Activated CD8-positive, alpha-beta T cell treated with anti-CD3 and anti-CD28 coated beads for 36 hours (primary cell): Measurements from ENCODE around the gene LIPM. TPM values are rescaled to one million over a fixed set of nuclear protein-coding genes. Genes with fewer than 3 reads are reported as not detected.
A peak's percentile ranks its signal among the peaks of the same experiment; 100 is the strongest.

ENCODE experiments used
- ATAC-seq: fragments of 200-7000 bp; cut with Tn5 transposase; one replicate; pipeline ENCODE4 v1.10.0; 2021; ENCODE audit warnings: mild to moderate bottlenecking, moderate library complexity
- CTCF ChIA-PET: fragments of 350-600 bp; sonication (Branson Sonifier 250); formaldehyde crosslinking; loops from one replicate; lab custom pipeline; 2021; ENCODE audit warnings: antibody characterized with exemption; lab: Charles Lee
- POLR2A ChIA-PET: fragments of 350-600 bp; sonication (Branson Sonifier 250); formaldehyde crosslinking; loops from one replicate; lab custom pipeline; 2021; ENCODE audit warnings: antibody characterized with exemption; lab: Charles Lee
- DNase-seq: peaks from one replicate; pipeline ENCODE4 v3.0.0-alpha.2; 2020
- H3K27ac Mint-ChIP-seq: one replicate; pipeline ENCODE4 v1.8.0; 2021; ENCODE audit warnings: mild to moderate bottlenecking, mixed read lengths
- H3K27me3 Mint-ChIP-seq: one replicate; pipeline ENCODE4 v1.8.0; 2021; ENCODE audit warnings: mixed read lengths
- H3K36me3 Mint-ChIP-seq: one replicate; pipeline ENCODE4 v1.8.0; 2021; ENCODE audit warnings: low read depth, mixed read lengths
- H3K4me1 Mint-ChIP-seq: one replicate; pipeline ENCODE4 v1.8.0; 2021; ENCODE audit warnings: low read depth, mixed read lengths
- H3K4me3 Mint-ChIP-seq: one replicate; pipeline ENCODE4 v1.8.0; 2021; ENCODE audit warnings: mild to moderate bottlenecking, moderate library complexity, mixed read lengths
- H3K9me3 Mint-ChIP-seq: one replicate; pipeline ENCODE4 v1.8.0; 2021; ENCODE audit warnings: mixed read lengths
- intact Hi-C: fragments of 100-400 bp; cut with micrococcal nuclease; formaldehyde crosslinking; loops from one replicate; pipeline ENCODE4 v1.10.0; 2022
- total RNA-seq, 2 experiments: library from RNA; stranded (reverse); gene quantifications; one replicate each; pipeline ENCODE4 v1.2.3, GENCODE V29; 2021
- TF ChIP-seq, protein P1 (sequence below): fragments of 200-600 bp; IDR thresholded peaks from one replicate; pipeline ENCODE4 v1.8.0; 2022; ENCODE audit warnings: antibody characterized with exemption, mild to moderate bottlenecking

Gene LIPM, protein sequence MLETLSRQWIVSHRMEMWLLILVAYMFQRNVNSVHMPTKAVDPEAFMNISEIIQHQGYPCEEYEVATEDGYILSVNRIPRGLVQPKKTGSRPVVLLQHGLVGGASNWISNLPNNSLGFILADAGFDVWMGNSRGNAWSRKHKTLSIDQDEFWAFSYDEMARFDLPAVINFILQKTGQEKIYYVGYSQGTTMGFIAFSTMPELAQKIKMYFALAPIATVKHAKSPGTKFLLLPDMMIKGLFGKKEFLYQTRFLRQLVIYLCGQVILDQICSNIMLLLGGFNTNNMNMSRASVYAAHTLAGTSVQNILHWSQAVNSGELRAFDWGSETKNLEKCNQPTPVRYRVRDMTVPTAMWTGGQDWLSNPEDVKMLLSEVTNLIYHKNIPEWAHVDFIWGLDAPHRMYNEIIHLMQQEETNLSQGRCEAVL
- total RNA-seq, result not detected

- Mint-ChIP-seq H3K4me3 (no peak within 1 kb of the TSS), H3K27me3 (peaks cover 6% of the 10 kb centered on the region), H3K36me3 (no peaks in the 10 kb centered on the region), H3K27ac (no peak within 1 kb of the TSS), H3K4me1 (peaks cover 13% of the 10 kb centered on the region), H3K9me3 (no peaks in the 10 kb centered on the region)
- ChIA-PET CTCF (interaction anchor here (1.8 kb wide), 1 partner anchor 74 kb away, joined by 5 read pairs; no protein-coding TSS in a partner anchor), POLR2A (no interaction called here)
- TF ChIP-seq, protein P1, sequence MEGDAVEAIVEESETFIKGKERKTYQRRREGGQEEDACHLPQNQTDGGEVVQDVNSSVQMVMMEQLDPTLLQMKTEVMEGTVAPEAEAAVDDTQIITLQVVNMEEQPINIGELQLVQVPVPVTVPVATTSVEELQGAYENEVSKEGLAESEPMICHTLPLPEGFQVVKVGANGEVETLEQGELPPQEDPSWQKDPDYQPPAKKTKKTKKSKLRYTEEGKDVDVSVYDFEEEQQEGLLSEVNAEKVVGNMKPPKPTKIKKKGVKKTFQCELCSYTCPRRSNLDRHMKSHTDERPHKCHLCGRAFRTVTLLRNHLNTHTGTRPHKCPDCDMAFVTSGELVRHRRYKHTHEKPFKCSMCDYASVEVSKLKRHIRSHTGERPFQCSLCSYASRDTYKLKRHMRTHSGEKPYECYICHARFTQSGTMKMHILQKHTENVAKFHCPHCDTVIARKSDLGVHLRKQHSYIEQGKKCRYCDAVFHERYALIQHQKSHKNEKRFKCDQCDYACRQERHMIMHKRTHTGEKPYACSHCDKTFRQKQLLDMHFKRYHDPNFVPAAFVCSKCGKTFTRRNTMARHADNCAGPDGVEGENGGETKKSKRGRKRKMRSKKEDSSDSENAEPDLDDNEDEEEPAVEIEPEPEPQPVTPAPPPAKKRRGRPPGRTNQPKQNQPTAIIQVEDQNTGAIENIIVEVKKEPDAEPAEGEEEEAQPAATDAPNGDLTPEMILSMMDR, result no peak
- intact Hi-C loops, result loop anchor here (5.0 kb wide), 1 partner anchor 420 kb away; no protein-coding TSS in a partner anchor
- DNase-seq, result no peak
- no peak for ATAC-seq
These were observed at the start of gene LIPM for GRCh38 chr10:88802523-88803285. Gene LIPM (plus strand): TSS chr10:88802730. CDS start chr10:88802897, 167 bp downstream.

- intact Hi-C loops, result no loop called here
These were observed 48.2 kb upstream of the LIPM start for GRCh38 chr10:88754287-88754686.

DNA sequence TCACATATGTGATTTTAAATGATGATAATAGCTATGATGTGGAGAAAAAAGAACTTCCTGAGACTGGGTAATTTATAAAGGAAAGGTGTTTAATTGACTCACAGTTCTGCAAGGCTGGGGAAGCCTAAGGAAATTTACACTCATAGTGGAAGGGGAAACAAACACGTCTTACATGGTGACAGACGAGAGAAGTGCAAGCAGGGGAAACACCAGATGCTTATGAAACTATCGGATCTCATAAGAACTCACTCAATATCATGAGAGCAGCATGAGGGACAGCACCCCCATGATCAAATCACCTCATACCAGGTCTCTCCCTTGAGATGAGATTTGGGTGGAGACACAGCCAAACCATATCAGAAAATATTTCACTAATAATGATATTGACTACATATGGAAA, 46.8 kb upstream of the LIPM start:
- ChIA-PET CTCF (no interaction called here), POLR2A (no interaction called here)
- H3K4me1 Mint-ChIP-seq, result peaks cover 12% of the 10 kb centered on the region
- no peaks in the 10 kb centered on the region for H3K27me3 Mint-ChIP-seq
- DNase-seq (peak; percentile 45), ATAC-seq (peak; percentile 97)
- no peaks in the 10 kb centered on the region for H3K36me3 Mint-ChIP-seq
- H3K27ac Mint-ChIP-seq, result no peak overlapping the region
- H3K4me3 Mint-ChIP-seq, result no peak overlapping the region
- TF ChIP-seq, protein P1, result no peak
- intact Hi-C loops, result no loop called here
- no peaks in the 10 kb centered on the region for H3K9me3 Mint-ChIP-seq

More at GRCh38 chr10:88754287-88754686, 48.2 kb upstream of the LIPM start:
- H3K9me3 Mint-ChIP-seq, result peaks cover 1% of the 10 kb centered on the region
- H3K36me3 Mint-ChIP-seq, result no peaks in the 10 kb centered on the region
- no peaks in the 10 kb centered on the region for H3K27me3 Mint-ChIP-seq
- H3K4me3 Mint-ChIP-seq, result no peak overlapping the region
- ChIA-PET POLR2A (no interaction called here), CTCF (no interaction called here)
- no peak overlapping the region for H3K27ac Mint-ChIP-seq
- TF ChIP-seq, protein P1, result no peak
- peaks cover 6% of the 10 kb centered on the region for H3K4me1 Mint-ChIP-seq
- DNase-seq, result no peak
- no peak for ATAC-seq

- TF ChIP-seq, protein P1, result no peak
- H3K9me3 Mint-ChIP-seq, result no peaks in the 10 kb centered on the region
- ATAC-seq (no peak), DNase-seq (no peak)
- no peak overlapping the region for H3K27ac Mint-ChIP-seq
- CTCF ChIA-PET, result no interaction called here
- H3K4me3 Mint-ChIP-seq, result no peak overlapping the region
- H3K4me1 Mint-ChIP-seq, result peaks cover 12% of the 10 kb centered on the region
- intact Hi-C loops, result no loop called here
- POLR2A ChIA-PET, result interaction anchor here (0.6 kb wide), 1 partner anchor 939 kb away, joined by 4 read pairs; the partner anchor contains the start of gene ATAD1
- no peaks in the 10 kb centered on the region for H3K27me3 Mint-ChIP-seq
- H3K36me3 Mint-ChIP-seq, result no peaks in the 10 kb centered on the region
These were observed 45.9 kb upstream of the LIPM start for GRCh38 chr10:88756660-88757059.
